ENCODE measurements around the gene IL4.
"Not testable (repeated sequence)": the region's sequence is repeated elsewhere in the genome, so short reads cannot be mapped to it uniquely, and the experiment has no call there.

Gene IL4

GRCh38 chr5:132674671-132675506 is 1.1 kb downstream of the IL4 start:
- no peak for DNase-seq

GRCh38 chr5:132675936-132676689 is 2.3 kb downstream of the IL4 start:
- DNase-seq = no peak

GRCh38 chr5:132677191-132677590 is 3.4 kb downstream of the IL4 start:
- DNase-seq = no peak

- no peak for DNase-seq
These were observed 4.1 kb downstream of the IL4 start for GRCh38 chr5:132677682-132678400.

- no peak for DNase-seq
These were observed 4.9 kb downstream of the IL4 start for GRCh38 chr5:132678735-132679134.

GRCh38 chr5:132679166-132679565 is 5.4 kb downstream of the IL4 start:
- no peak for DNase-seq

GRCh38 chr5:132679717-132680380 is 6.1 kb downstream of the IL4 start:
- DNase-seq = no peak

- no peak for DNase-seq
These were observed 7.1 kb downstream of the IL4 start for GRCh38 chr5:132680780-132681475.

- DNase-seq = no peak
These were observed 7.7 kb downstream of the IL4 start for GRCh38 chr5:132681476-132681831.

- no peak for DNase-seq
These were observed 8.2 kb downstream of the IL4 start for GRCh38 chr5:132681983-132682382.

GRCh38 chr5:132684491-132684890 is 10.7 kb downstream of the IL4 start:
- no peak for DNase-seq

- no peak for DNase-seq
These were observed 11.3 kb downstream of the IL4 start for GRCh38 chr5:132684922-132685720.

- DNase-seq = no peak
These were observed 12.4 kb downstream of the IL4 start for GRCh38 chr5:132686193-132686592.

- no peak for DNase-seq
These were observed 14.2 kb downstream of the IL4 start for GRCh38 chr5:132687995-132688394.

- DNase-seq = no peak
These were observed 14.9 kb downstream of the IL4 start for GRCh38 chr5:132688536-132689339.

GRCh38 chr5:132689513-132689912 is 15.7 kb downstream of the IL4 start:
- DNase-seq = no peak

GRCh38 chr5:132690156-132690555 is 16.4 kb downstream of the IL4 start:
- DNase-seq = no peak

- DNase-seq = not testable (repeated sequence)
These were observed 18.2 kb downstream of the IL4 start for GRCh38 chr5:132691755-132692631.

GRCh38 chr5:132692632-132692967 is 18.8 kb downstream of the IL4 start:
- DNase-seq = no peak

- DNase-seq = no peak
These were observed 22.2 kb downstream of the IL4 start for GRCh38 chr5:132695956-132696355.
